ENCODE data around the gene ATF7IP2. TPM values are rescaled to one million over a fixed set of nuclear protein-coding genes. Genes with fewer than 3 reads are reported as not detected.

The ATF7IP2 gene
- total and polyA plus RNA-seq, 2 of the 13 experiments (the other 11 are each of a cell fraction or from before 2014, with no cell fraction given): 117 to 217 TPM

GRCh38 chr16:10356870-10357842 lies 28.7 kb upstream of the ATF7IP2 start (continued):
- TF ChIP-seq KIAA2018 (CRISPR knock-in tag; IDR thresholded peaks at IDR 0.05; ENCODE audit: borderline replicate concordance) (no peak), TEF (CRISPR knock-in tag; IDR thresholded peaks at IDR 0.05) (no peak), CREM (IDR thresholded peaks at IDR 0.05) (peak; percentile 73; the same call in 1 of the 2 replicates), CREM (CRISPR knock-in tag; IDR thresholded peaks at IDR 0.05) (no peak), ZNF550 (CRISPR knock-in tag; IDR thresholded peaks at IDR 0.05; ENCODE audit: borderline replicate concordance) (no peak), RNF2 (conservative IDR thresholded peaks at IDR 0.05; ENCODE audit: low read depth) (no peak), ZNF329 (CRISPR knock-in tag; IDR thresholded peaks at IDR 0.05; ENCODE audit: low read depth) (no peak), ZNF160 (CRISPR knock-in tag; IDR thresholded peaks at IDR 0.05) (no peak), ZNF383 (CRISPR knock-in tag; IDR thresholded peaks at IDR 0.05; ENCODE audit: borderline replicate concordance) (no peak), NFIC (IDR thresholded peaks at IDR 0.05; ENCODE audit: low read length) (peak; percentile 45), HDAC6 (IDR thresholded peaks at IDR 0.05; ENCODE audit: low read depth, low read length) (no peak), ZNF878 (CRISPR knock-in tag; IDR thresholded peaks at IDR 0.05) (no peak), TMF1 (CRISPR knock-in tag; IDR thresholded peaks at IDR 0.05; ENCODE audit: low read depth) (no peak), ZFY (CRISPR knock-in tag; IDR thresholded peaks at IDR 0.05) (0 out of 2 replicates have a peak, but pooled peaks have one; percentile 22), RCOR2 (CRISPR knock-in tag; IDR thresholded peaks at IDR 0.05) (peak; percentile 51; the same call in 1 of the 2 replicates), PCBP1 (IDR thresholded peaks at IDR 0.05; ENCODE audit: borderline replicate concordance, low read depth, low read length) (no peak), ZNF136 (CRISPR knock-in tag; IDR thresholded peaks at IDR 0.05; ENCODE audit: low read depth) (no peak), ZUFSP (CRISPR knock-in tag; IDR thresholded peaks at IDR 0.05; ENCODE audit: borderline replicate concordance) (no peak), GABPB1 (CRISPR knock-in tag; IDR thresholded peaks at IDR 0.05) (no peak)
